PC-9 (cell line): Measurements from ENCODE around the gene JMJD1C. TPM values are rescaled to one million over a fixed set of nuclear protein-coding genes. Genes with fewer than 3 reads are reported as not detected.

Experiments used
- BruUV-seq: library from RNA; stranded (reverse); fragments of 400-500 nt; replicated peaks from 2 replicates; lab custom pipeline; 2021; lab: Mats Ljungman, UMichigan
- CTCF ChIA-PET: fragments of 300-600 bp; sonication (Branson Sonifier 250); formaldehyde crosslinking; loops from one replicate; lab custom pipeline; 2022; ENCODE audit warnings: antibody characterized with exemption; lab: Charles Lee
- POLR2A ChIA-PET: fragments of 300-600 bp; sonication (Branson Sonifier 250); formaldehyde crosslinking; loops from one replicate; lab custom pipeline; 2022; ENCODE audit warnings: antibody characterized with exemption; ENCODE audit not compliant: unreplicated experiment; lab: Charles Lee
- DNase-seq, 2 experiments: peaks; one replicate each; pipeline versions ENCODE4 v3.0.0 to v3.0.0-alpha.2; 2015 to 2022; ENCODE audit warnings: mixed read lengths in 1 of 2
- H2AFZ ChIP-seq: fragments of 200-600 bp; sonication (generic); 2 replicates; pipeline ENCODE4 v1.8.1; 2017; ENCODE audit warnings: antibody characterized with exemption
- H3F3A ChIP-seq: fragments of 200-600 bp; sonication (generic); 2 replicates; pipeline ENCODE4 v1.8.1; 2017; ENCODE audit warnings: antibody characterized with exemption, mild to moderate bottlenecking, low read depth; ENCODE audit not compliant: insufficient read depth
- H3K27ac ChIP-seq: fragments of 200-600 bp; sonication (generic); 2 replicates; pipeline ENCODE4 v1.6.1; 2016; ENCODE audit warnings: mixed run types
- H3K27me3 ChIP-seq: fragments of 200-600 bp; sonication (generic); 2 replicates; pipeline ENCODE4 v1.6.1; 2016; ENCODE audit warnings: low read depth, mixed run types; ENCODE audit not compliant: insufficient read depth
- H3K36me3 ChIP-seq: fragments of 200-600 bp; sonication (generic); 2 replicates; pipeline ENCODE4 v1.6.1; 2016; ENCODE audit warnings: low read depth, mixed run types
- H3K4me1 ChIP-seq: fragments of 200-600 bp; sonication (generic); replicated peaks from 2 replicates; pipeline ENCODE4 v1.6.1; 2016; ENCODE audit warnings: mixed run types; ENCODE audit not compliant: insufficient read depth
- H3K4me2 ChIP-seq: fragments of 200-600 bp; sonication (generic); 2 replicates; pipeline ENCODE4 v1.6.1; 2017; ENCODE audit warnings: mixed run types
- H3K4me3 ChIP-seq: fragments of 200-600 bp; sonication (generic); 2 replicates; pipeline ENCODE4 v1.6.1; 2016; ENCODE audit warnings: mixed run types
- H3K79me2 ChIP-seq: fragments of 200-600 bp; sonication (generic); 2 replicates; pipeline ENCODE4 v1.6.1; 2017; ENCODE audit warnings: low read depth, mixed run types
- H3K9me2 ChIP-seq: fragments of 200-600 bp; sonication (generic); 2 replicates; pipeline ENCODE4 v1.8.1; 2017; ENCODE audit warnings: mild to moderate bottlenecking; ENCODE audit not compliant: insufficient read depth
- H3K9me3 ChIP-seq: fragments of 200-600 bp; sonication (generic); 2 replicates; pipeline ENCODE4 v1.8.1; 2016; ENCODE audit warnings: low read depth; ENCODE audit not compliant: insufficient read depth
- H4K20me1 ChIP-seq: fragments of 200-600 bp; sonication (generic); 2 replicates; pipeline ENCODE4 v1.8.1; 2017; ENCODE audit not compliant: insufficient read depth
- EZH2 ChIP-seq: fragments of 200-600 bp; sonication (generic); IDR thresholded peaks from 2 replicates; pipeline ENCODE4 v1.8.0; 2017; ENCODE audit warnings: antibody characterized with exemption, low read depth
- intact Hi-C: fragments of 100-400 bp; cut with micrococcal nuclease; formaldehyde crosslinking; loops from one replicate; pipeline ENCODE4 v1.10.0; 2022; ENCODE audit not compliant: unreplicated experiment
- total RNA-seq: library from RNA; stranded (reverse); gene quantifications from 2 replicates; pipeline ENCODE4 v1.2.3, GENCODE V29; 2021
- TF ChIP-seq, protein P1 (sequence below): fragments of 200-600 bp; sonication (generic); conservative IDR thresholded peaks from 2 replicates; pipeline ENCODE4 v1.6.1; 2017; ENCODE audit warnings: mixed run types, antibody characterized with exemption, mild to moderate bottlenecking, moderate library complexity

Gene JMJD1C
- total RNA-seq, 1 experiment from 2014 or later, result 78.7 TPM

DNA sequence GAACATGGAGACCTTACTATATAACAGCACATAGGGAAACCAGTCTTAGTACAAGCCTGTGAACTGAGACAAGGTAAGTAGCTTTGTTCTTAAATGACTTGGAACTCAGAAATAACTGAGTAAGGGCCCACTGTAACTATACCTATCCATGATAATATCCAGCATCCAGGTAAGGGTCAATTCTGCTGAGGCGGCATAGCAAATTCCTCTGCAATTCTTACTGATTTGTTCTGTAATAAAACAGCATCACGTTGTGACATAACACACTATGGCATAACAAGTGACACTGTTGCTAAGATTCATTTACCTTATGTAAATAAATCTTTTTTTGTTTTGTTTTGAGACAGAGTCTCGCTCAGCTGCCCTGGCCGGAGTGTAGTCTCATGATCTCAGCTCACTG is 97.4 kb downstream of the JMJD1C start:
- Histone ChIP-seq H3K4me1 (no peaks in the 10 kb centered on the region), H3K9me3 (no peaks in the 10 kb centered on the region), H3K27me3 (no peaks in the 10 kb centered on the region), H4K20me1 (peaks cover 3% of the 10 kb centered on the region; the same call in 1 of the 2 replicates), H3F3A (no peaks in the 10 kb centered on the region), H2AFZ (no peak overlapping the region), H3K4me2 (no peak overlapping the region), H3K79me2 (peaks cover 14% of the 10 kb centered on the region; the same call in 1 of the 2 replicates), H3K4me3 (no peak overlapping the region), H3K9me2 (no peaks in the 10 kb centered on the region), H3K27ac (no peak overlapping the region), H3K36me3 (no peaks in the 10 kb centered on the region)
- no peak for DNase-seq
- no peak for TF ChIP-seq EZH2
- TF ChIP-seq, protein P1, sequence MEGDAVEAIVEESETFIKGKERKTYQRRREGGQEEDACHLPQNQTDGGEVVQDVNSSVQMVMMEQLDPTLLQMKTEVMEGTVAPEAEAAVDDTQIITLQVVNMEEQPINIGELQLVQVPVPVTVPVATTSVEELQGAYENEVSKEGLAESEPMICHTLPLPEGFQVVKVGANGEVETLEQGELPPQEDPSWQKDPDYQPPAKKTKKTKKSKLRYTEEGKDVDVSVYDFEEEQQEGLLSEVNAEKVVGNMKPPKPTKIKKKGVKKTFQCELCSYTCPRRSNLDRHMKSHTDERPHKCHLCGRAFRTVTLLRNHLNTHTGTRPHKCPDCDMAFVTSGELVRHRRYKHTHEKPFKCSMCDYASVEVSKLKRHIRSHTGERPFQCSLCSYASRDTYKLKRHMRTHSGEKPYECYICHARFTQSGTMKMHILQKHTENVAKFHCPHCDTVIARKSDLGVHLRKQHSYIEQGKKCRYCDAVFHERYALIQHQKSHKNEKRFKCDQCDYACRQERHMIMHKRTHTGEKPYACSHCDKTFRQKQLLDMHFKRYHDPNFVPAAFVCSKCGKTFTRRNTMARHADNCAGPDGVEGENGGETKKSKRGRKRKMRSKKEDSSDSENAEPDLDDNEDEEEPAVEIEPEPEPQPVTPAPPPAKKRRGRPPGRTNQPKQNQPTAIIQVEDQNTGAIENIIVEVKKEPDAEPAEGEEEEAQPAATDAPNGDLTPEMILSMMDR, result no peak
- CTCF ChIA-PET, result no interaction called here
- POLR2A ChIA-PET, result no interaction called here
- no TSS peak for BruUV-seq
- intact Hi-C loops, result no loop called here

DNA sequence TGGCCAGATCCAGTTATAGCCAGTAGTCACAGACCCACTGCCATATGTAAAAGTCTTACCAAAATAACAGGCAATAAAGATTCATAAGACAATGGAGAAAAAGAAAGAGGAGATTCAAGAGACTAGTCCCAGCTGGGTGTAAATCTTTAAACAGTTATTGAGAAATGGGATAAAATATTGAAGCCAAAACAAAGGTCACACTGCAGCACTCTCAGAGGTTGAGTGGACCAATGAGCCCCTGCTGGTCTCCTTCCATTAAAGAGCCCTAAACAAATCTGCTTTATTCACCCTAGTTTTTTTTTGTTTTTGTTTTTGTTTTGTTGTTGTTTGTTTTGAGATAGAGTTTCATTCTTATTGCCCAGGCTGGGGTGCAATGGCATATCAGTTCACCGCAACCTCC is 98.8 kb downstream of the JMJD1C start:
- H3K9me2 ChIP-seq, result no peaks in the 10 kb centered on the region
- H3K4me3 ChIP-seq, result no peak overlapping the region
- CTCF ChIA-PET, result no interaction called here
- BruUV-seq, result no TSS peak
- no peaks in the 10 kb centered on the region for H3K36me3 ChIP-seq
- no peak for DNase-seq
- intact Hi-C loops, result no loop called here
- no peak overlapping the region for H2AFZ ChIP-seq
- no peak overlapping the region for H3K27ac ChIP-seq
- peaks cover 14% of the 10 kb centered on the region; the same call in 1 of the 2 replicates for H3K79me2 ChIP-seq
- H4K20me1 ChIP-seq, result peaks cover 3% of the 10 kb centered on the region; the same call in 1 of the 2 replicates
- H3K27me3 ChIP-seq, result no peaks in the 10 kb centered on the region
- no peaks in the 10 kb centered on the region for H3K4me1 ChIP-seq
- no peaks in the 10 kb centered on the region for H3F3A ChIP-seq
- no peaks in the 10 kb centered on the region for H3K9me3 ChIP-seq
- no peak overlapping the region for H3K4me2 ChIP-seq
- no peak for TF ChIP-seq EZH2
- TF ChIP-seq, protein P1, result no peak
- POLR2A ChIA-PET, result no interaction called here

DNA sequence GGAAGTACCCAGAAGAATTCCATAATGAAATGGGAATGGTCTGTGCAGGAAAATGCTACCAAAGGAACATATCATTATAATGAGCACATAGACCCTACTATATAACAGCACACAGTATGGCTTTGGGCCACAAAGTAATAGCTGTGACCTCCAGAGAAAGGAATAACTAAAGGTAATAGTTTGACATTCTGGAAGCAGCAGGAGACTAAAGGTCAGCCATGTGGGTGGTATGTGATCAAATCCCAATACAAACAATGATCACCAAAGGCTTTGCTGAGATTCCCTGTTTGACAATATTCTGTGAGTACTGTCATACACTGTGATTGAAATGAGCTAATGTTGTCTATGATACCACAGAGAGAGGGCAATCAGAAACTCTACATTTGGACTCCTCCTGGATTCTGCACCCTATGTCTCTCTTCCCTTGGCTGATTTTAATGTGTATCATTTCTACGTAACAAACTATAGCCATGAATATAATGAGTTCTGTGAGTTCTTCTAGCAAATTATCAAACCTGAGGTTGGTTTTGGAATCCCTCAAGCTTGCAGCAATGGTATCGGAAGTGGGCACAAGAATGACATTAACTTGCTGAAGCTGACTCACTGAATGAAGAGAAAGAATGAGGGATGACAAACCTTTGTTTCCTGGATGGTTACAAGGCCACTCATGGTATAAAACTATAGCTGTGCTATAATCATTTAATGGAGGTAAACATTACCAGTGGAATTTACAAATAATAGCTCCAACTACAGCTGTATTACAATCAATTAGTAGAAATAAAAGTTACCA is 99.6 kb downstream of the JMJD1C start:
- H3K27ac ChIP-seq, result no peak overlapping the region
- POLR2A ChIA-PET, result no interaction called here

More for the DNA sequence above, 99.6 kb downstream of the JMJD1C start:
- Histone ChIP-seq H2AFZ (no peak overlapping the region), H3K4me1 (no peaks in the 10 kb centered on the region), H3K4me2 (no peak overlapping the region), H4K20me1 (peaks cover 3% of the 10 kb centered on the region; the same call in 1 of the 2 replicates), H3K9me3 (no peaks in the 10 kb centered on the region), H3K4me3 (no peak overlapping the region), H3F3A (no peaks in the 10 kb centered on the region), H3K36me3 (no peaks in the 10 kb centered on the region), H3K27me3 (no peaks in the 10 kb centered on the region), H3K9me2 (no peaks in the 10 kb centered on the region), H3K79me2 (peaks cover 11% of the 10 kb centered on the region; the same call in 1 of the 2 replicates)
- BruUV-seq, result no TSS peak
- DNase-seq, result no peak
- intact Hi-C loops, result no loop called here
- no peak for TF ChIP-seq EZH2
- TF ChIP-seq, protein P1, result no peak
- CTCF ChIA-PET, result interaction anchor here (0.6 kb wide), 1 partner anchor 1100 kb away, joined by 3 read pairs; no protein-coding TSS in a partner anchor
